ENCODE measurements around the gene USP25.

Gene USP25

DNA sequence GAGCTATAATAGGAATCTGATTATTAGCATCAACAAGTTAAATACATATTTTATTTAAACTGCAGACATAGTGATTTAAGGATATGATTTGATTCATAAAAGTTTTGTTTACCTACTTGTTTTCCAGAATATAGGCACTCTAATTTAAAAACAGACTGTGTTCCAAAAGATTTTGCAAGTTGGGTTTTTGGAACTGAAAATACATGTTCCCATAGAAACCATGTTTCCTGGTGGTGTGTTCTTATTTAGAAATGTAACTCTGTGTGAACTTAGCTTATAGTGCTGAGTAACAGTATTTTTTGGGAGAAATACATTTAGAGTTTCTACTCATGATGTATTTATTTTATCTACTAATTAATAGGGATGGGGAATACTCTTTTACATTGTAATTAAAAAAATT is 21.8 kb downstream of the USP25 start:
- no peak for TF ChIP-seq EZH2phosphoT487 (IDR thresholded peaks at IDR 0.05; ENCODE audit: borderline replicate concordance, low read length)
- TF ChIP-seq, protein P1, sequence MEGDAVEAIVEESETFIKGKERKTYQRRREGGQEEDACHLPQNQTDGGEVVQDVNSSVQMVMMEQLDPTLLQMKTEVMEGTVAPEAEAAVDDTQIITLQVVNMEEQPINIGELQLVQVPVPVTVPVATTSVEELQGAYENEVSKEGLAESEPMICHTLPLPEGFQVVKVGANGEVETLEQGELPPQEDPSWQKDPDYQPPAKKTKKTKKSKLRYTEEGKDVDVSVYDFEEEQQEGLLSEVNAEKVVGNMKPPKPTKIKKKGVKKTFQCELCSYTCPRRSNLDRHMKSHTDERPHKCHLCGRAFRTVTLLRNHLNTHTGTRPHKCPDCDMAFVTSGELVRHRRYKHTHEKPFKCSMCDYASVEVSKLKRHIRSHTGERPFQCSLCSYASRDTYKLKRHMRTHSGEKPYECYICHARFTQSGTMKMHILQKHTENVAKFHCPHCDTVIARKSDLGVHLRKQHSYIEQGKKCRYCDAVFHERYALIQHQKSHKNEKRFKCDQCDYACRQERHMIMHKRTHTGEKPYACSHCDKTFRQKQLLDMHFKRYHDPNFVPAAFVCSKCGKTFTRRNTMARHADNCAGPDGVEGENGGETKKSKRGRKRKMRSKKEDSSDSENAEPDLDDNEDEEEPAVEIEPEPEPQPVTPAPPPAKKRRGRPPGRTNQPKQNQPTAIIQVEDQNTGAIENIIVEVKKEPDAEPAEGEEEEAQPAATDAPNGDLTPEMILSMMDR (IDR thresholded peaks at IDR 0.05; ENCODE audit: low read depth, low read length, poor library complexity, severe bottlenecking): no peak
- Histone ChIP-seq H3K4me2 (ENCODE audit: low read length) (no peak overlapping the region), H3K27ac (ENCODE audit: low read depth, low read length) (no peak overlapping the region), H3K9me3 (ENCODE audit: control insufficient read depth, insufficient read depth, low read length) (peaks cover 3% of the 10 kb centered on the region; the same call in 1 of the 2 replicates), H3K36me3 (ENCODE audit: control insufficient read depth, low read length) (no peaks in the 10 kb centered on the region; the same call in 1 of the 2 replicates), H3K79me2 (ENCODE audit: control insufficient read depth, low read length) (peaks cover 93% of the 10 kb centered on the region), H3K27me3 (ENCODE audit: control insufficient read depth, low read length) (no peaks in the 10 kb centered on the region), H4K20me1 (ENCODE audit: control insufficient read depth, insufficient read depth, low read depth, low read length) (no peaks in the 10 kb centered on the region), H3K4me1 (ENCODE audit: control insufficient read depth, low read length) (no peaks in the 10 kb centered on the region), H3K9me2 (replicated peaks; ENCODE audit: control insufficient read depth, low read length) (no peaks in the 10 kb centered on the region), H3F3A (ENCODE audit: control insufficient read depth, insufficient read depth) (no peaks in the 10 kb centered on the region), H3K4me3 (ENCODE audit: low read length) (no peak overlapping the region)

DNA sequence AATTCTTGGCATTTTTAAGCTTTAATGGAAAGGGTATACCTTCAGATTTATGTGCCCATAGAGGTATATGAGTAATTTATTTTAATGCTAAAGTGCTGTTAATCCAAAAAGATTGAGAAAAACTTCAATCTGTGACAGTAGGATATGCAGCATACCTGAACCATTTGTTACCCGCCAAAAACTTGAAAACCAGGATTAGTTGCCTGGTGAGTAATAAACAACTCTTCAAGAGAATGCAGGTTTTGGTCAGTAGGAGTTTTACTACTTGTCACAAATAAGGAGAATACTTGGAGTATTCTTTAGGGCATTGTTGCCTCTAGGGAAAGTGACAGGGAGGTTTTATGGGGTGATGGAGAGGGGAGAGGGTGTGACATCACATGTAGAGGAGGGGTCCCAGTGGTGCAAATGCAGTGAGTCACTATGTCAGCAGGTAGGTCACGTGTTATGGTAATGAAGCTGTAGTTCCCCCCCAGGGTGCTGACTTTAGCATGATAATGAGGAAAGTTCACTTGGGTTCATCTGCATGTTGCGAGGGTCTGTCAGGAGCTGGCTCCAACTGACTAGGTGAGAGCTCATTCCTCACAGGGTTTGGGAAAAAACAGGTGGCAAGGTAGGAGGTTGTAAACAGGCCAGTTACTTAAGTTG is 23.1 kb downstream of the USP25 start:
- Histone ChIP-seq H3K4me1 (ENCODE audit: control insufficient read depth, low read length) (no peaks in the 10 kb centered on the region), H3F3A (ENCODE audit: control insufficient read depth, insufficient read depth) (no peaks in the 10 kb centered on the region), H3K36me3 (ENCODE audit: control insufficient read depth, low read length) (no peaks in the 10 kb centered on the region; the same call in 1 of the 2 replicates), H3K4me3 (ENCODE audit: low read length) (no peak overlapping the region), H3K27me3 (ENCODE audit: control insufficient read depth, low read length) (no peaks in the 10 kb centered on the region), H3K79me2 (ENCODE audit: control insufficient read depth, low read length) (peaks cover 96% of the 10 kb centered on the region), H3K9me3 (ENCODE audit: control insufficient read depth, insufficient read depth, low read length) (peaks cover 7% of the 10 kb centered on the region; the same call in 1 of the 2 replicates), H4K20me1 (ENCODE audit: control insufficient read depth, insufficient read depth, low read depth, low read length) (no peaks in the 10 kb centered on the region), H3K4me2 (ENCODE audit: low read length) (no peak overlapping the region), H3K27ac (ENCODE audit: low read depth, low read length) (no peak overlapping the region), H3K9me2 (replicated peaks; ENCODE audit: control insufficient read depth, low read length) (no peaks in the 10 kb centered on the region)
- TF ChIP-seq, protein P1 (IDR thresholded peaks at IDR 0.05; ENCODE audit: low read depth, low read length, poor library complexity, severe bottlenecking): no peak
- TF ChIP-seq EZH2phosphoT487 (IDR thresholded peaks at IDR 0.05; ENCODE audit: borderline replicate concordance, low read length): no peak

DNA sequence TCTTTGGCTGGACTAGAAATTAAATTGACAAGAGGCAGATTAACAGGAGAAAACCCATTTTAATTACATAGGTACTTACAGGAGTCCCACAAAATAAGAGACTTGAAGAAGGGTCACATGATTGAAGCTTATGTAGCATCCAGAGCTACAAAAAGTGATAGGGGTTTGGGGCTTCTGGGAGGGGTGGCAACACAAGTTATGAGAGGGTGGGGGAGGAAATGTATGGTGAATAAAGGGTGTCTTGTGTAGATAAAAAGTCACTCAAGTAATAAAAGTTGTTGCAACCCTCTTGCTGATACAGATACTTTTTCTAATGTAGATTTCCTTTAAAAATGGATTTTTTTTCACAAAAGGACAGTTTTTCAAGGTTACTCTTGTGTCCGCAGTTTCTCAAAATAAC is 24.0 kb downstream of the USP25 start:
- Histone ChIP-seq H3K9me2 (replicated peaks; ENCODE audit: control insufficient read depth, low read length) (no peaks in the 10 kb centered on the region), H4K20me1 (ENCODE audit: control insufficient read depth, insufficient read depth, low read depth, low read length) (no peaks in the 10 kb centered on the region), H3K36me3 (ENCODE audit: control insufficient read depth, low read length) (no peaks in the 10 kb centered on the region; the same call in 1 of the 2 replicates), H3K4me3 (ENCODE audit: low read length) (no peak overlapping the region), H3K79me2 (ENCODE audit: control insufficient read depth, low read length) (peaks cover 96% of the 10 kb centered on the region), H3F3A (ENCODE audit: control insufficient read depth, insufficient read depth) (no peaks in the 10 kb centered on the region), H3K27me3 (ENCODE audit: control insufficient read depth, low read length) (no peaks in the 10 kb centered on the region), H3K27ac (ENCODE audit: low read depth, low read length) (no peak overlapping the region), H3K4me1 (ENCODE audit: control insufficient read depth, low read length) (no peaks in the 10 kb centered on the region), H3K9me3 (ENCODE audit: control insufficient read depth, insufficient read depth, low read length) (peaks cover 7% of the 10 kb centered on the region; the same call in 1 of the 2 replicates), H3K4me2 (ENCODE audit: low read length) (no peak overlapping the region)
- TF ChIP-seq, protein P1 (IDR thresholded peaks at IDR 0.05; ENCODE audit: low read depth, low read length, poor library complexity, severe bottlenecking): no peak
- no peak for TF ChIP-seq EZH2phosphoT487 (IDR thresholded peaks at IDR 0.05; ENCODE audit: borderline replicate concordance, low read length)

Data from DOHH2 (cell line).